ENCODE results near the gene AOC1. TPM values are rescaled to one million over a fixed set of nuclear protein-coding genes. Genes with fewer than 3 reads are reported as not detected.
"Not testable (repeated sequence)": the region's sequence is repeated elsewhere in the genome, so short reads cannot be mapped to it uniquely, and the experiment has no call there.

Gene AOC1
- total and polyA plus RNA-seq, 2 of the 13 experiments (the other 11 are each of a cell fraction or from before 2014, with no cell fraction given): not detected

DNA sequence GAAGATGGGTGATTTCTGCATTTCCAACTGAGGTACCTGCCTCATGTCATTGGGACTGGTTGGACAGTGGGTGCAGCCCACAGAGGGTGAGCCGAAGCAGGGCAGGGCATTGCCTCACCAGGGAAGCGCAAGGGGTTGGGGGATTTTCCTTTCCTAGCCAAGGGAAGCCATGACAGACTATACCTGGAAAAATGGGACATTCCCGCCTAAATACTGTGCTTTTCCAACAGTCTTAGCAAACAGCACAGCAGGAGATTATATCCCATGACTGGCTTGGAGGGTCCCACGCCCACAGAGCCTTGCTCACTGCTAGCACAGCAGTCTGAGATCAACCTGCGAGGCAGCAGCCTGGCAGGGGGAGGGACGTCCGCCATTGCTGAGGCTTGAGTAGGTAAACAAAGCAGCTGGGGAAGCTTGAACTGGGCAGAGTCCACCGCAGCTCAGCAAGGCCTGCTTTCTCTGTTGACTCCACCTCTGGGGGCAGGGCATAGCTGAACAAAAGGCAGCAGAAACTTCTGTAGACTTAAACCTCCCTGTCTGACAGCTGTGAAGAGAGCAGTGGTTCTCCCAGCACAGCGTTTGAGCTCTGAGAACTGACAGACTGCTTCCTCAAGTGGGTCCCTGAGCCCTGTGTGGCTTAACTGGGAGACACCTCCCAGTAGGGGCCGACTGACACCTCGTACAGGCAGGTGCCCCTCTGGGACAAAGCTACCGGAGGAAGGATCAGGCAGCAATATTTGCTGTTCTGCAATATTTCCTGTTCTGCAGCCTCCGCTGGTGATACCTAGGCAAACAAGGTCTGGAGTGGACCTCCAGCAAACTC, 44.5 kb upstream of the AOC1 start (continued):
- TF ChIP-seq BORCS8-MEF2B (CRISPR knock-in tag; IDR thresholded peaks at IDR 0.05) (peak; percentile 75; the same call in 1 of the 2 replicates), ZHX2 (IDR thresholded peaks at IDR 0.05; ENCODE audit: low read depth) (peak; percentile 29; the same call in 1 of the 2 replicates), ZHX2 (CRISPR knock-in tag; IDR thresholded peaks at IDR 0.05; ENCODE audit: borderline replicate concordance) (0 out of 2 replicates have a peak, but pooled peaks have one; percentile 56), ZNF543 (CRISPR knock-in tag; IDR thresholded peaks at IDR 0.05) (peak; percentile 56; the same call in 1 of the 2 replicates), KDM6A (CRISPR knock-in tag; IDR thresholded peaks at IDR 0.05; ENCODE audit: low read depth) (peak; percentile 89), ZFY (CRISPR knock-in tag; IDR thresholded peaks at IDR 0.05) (peak; percentile 69), WIZ (CRISPR knock-in tag; IDR thresholded peaks at IDR 0.05) (peak; percentile 66), AHR (CRISPR knock-in tag; IDR thresholded peaks at IDR 0.05) (peak; percentile 71; the same call in 1 of the 2 replicates), PHF8 (CRISPR knock-in tag; IDR thresholded peaks at IDR 0.05) (peak; percentile 46), MEIS2 (CRISPR knock-in tag; IDR thresholded peaks at IDR 0.05) (peak; percentile 56; the same call in 1 of the 2 replicates), KLF6 (CRISPR knock-in tag; IDR thresholded peaks at IDR 0.05) (0 out of 2 replicates have a peak, but pooled peaks have one; percentile 49), SAP130 (CRISPR knock-in tag; IDR thresholded peaks at IDR 0.05; ENCODE audit: low read depth) (peak; percentile 62), ZNF280B (CRISPR knock-in tag; IDR thresholded peaks at IDR 0.05; ENCODE audit: borderline replicate concordance) (peak; percentile 79; the same call in 1 of the 2 replicates), TFDP2 (CRISPR knock-in tag; IDR thresholded peaks at IDR 0.05) (peak; percentile 51; the same call in 1 of the 2 replicates), FOXP1 (CRISPR knock-in tag; IDR thresholded peaks at IDR 0.05) (0 out of 2 replicates have a peak, but pooled peaks have one; percentile 21), ZNF781 (CRISPR knock-in tag; IDR thresholded peaks at IDR 0.05; ENCODE audit: borderline replicate concordance, not compliant biosample characterization) (peak; percentile 71), ZNF263 (CRISPR knock-in tag; IDR thresholded peaks at IDR 0.05) (0 out of 2 replicates have a peak, but pooled peaks have one; percentile 15), HNF4A (CRISPR knock-in tag; IDR thresholded peaks at IDR 0.05) (peak; percentile 92)
- TF ChIP-seq, protein P1, sequence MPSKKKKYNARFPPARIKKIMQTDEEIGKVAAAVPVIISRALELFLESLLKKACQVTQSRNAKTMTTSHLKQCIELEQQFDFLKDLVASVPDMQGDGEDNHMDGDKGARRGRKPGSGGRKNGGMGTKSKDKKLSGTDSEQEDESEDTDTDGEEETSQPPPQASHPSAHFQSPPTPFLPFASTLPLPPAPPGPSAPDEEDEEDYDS (CRISPR knock-in tag; IDR thresholded peaks at IDR 0.05): peak; percentile 48; the same call in 1 of the 2 replicates
- not testable (repeated sequence) for TF ChIP-seq FOXP1 (IDR thresholded peaks at IDR 0.05)
- TF ChIP-seq, protein P2, sequence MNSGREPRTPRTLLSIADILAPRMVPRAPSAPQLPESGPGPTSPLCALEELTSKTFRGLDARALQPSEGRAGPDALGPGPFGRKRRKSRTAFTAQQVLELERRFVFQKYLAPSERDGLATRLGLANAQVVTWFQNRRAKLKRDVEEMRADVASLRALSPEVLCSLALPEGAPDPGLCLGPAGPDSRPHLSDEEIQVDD (CRISPR knock-in tag; IDR thresholded peaks at IDR 0.05; ENCODE audit: borderline replicate concordance): 0 out of 2 replicates have a peak, but pooled peaks have one; percentile 24

All from HepG2 (cell line).